Sciatic nerve (tissue), 2 donors: ENCODE measurements around the gene CSTB. TPM values are rescaled to one million over a fixed set of nuclear protein-coding genes. Genes with fewer than 3 reads are reported as not detected.

Experiments used
- ATAC-seq: fragments of 200-7000 bp; cut with Tn5 transposase; one replicate; pipeline ENCODE4 v1.9.1; 2020; ENCODE audit warnings: mild to moderate bottlenecking, moderate library complexity
- DNase-seq: peaks from one replicate; pipeline ENCODE4 v3.0.0-alpha.2; 2020; ENCODE audit warnings: low spot score
- intact Hi-C: fragments of 100-400 bp; cut with DNase I; formaldehyde crosslinking; loops from one replicate; pipeline ENCODE4 v1.14.2; 2022
- total RNA-seq: library from RNA; stranded (reverse); fragmentation: NEBNext Ultra II Directional; extraction: Animal tissue kit (Norgen Biotek cat#: 25700); gene quantifications from one replicate; pipeline ENCODE4 v1.2.1, GENCODE V29; 2021
- donor health status: DM: no; HTN: no; CAD: no.
- donor health status: DM: no; HTN: no; CAD: no.

Gene CSTB
- total RNA-seq, 1 donor from 2014 or later = 52.1 TPM

DNA sequence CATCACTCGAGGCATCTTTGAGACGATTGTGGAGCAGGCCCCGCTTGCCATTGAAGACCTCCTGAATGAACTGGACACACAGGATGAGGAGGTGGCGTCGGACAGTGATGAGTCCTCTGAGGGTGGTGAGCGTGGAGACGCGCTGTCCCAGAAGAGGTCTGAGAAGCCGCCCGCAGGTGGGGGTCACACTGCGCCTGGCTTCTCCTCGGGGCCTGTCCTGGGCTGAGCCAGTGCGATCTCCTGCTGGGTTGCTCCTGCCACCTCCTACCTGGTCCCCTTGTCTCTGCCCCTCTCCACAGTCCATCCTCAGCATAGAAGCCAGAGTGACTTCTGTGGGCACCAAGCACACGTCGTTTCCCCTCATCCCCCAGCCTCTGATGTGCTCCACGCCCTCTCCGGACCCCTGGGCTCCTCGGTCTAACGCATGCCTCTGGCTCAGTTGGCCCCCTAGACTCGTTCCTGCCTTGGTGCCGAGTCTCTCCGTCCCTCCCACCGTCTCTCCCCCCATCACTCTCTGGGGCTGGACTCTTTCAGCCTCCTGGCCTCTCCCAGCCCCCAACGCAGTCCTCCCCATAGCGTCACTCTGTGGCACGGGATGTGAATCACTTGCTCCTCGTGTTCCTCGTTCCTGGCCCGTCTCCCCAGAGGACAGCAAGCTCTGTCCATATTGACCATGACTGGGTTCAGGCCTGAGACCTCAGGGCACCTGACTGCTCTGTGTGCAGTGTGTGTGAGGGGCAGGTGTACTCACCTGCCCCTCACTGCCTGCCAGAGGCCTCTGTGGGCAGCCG is 22.0 kb upstream of the CSTB start:
- intact Hi-C loops = no loop called here
- ATAC-seq = no peak

DNA sequence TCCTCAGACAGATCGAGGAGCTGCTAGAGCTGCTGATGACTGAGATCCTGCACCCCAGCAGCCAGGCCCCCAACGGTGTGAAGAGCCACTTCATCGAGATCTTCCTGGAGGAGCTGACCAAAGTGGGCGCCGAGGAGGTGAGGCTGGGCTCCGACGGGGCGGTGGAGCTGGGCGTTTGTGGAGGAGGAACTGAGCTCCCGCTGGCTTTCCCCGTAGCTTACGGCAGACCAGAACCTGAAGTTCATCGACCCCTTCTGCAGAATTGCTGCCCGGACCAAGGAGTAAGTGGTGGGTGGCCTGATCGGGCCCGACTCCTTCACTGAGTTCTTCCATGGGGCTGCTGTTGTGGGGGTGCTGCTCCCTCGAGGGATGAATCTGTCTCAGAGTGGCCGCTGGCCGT is 21.3 kb upstream of the CSTB start:
- intact Hi-C loops = no loop called here
- ATAC-seq (no peak), DNase-seq (no peak)

More for the DNA sequence above, 22.0 kb upstream of the CSTB start:
- no peak for DNase-seq

DNA sequence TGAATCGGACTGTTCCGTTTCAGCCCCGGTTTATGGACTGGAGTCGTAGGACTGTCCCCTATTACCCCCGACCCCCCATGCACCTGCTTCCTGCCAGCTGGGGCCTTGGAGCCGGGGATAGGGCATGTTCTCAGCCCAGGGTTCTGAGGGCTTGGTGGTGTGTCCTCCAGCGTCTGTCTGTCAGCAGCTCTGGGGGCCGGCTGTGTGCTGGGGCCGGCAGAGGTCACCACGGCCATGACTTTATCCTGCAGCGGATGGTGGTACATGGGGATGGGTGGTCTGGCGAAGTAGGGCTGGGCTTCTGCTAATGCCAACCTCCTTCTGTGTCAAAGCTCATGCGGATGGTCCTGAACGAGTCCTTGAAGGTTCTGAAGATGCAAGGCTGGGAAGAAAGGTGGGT is 18.7 kb upstream of the CSTB start:
- no peak for ATAC-seq
- DNase-seq = no peak
- intact Hi-C loops = no loop called here

DNA sequence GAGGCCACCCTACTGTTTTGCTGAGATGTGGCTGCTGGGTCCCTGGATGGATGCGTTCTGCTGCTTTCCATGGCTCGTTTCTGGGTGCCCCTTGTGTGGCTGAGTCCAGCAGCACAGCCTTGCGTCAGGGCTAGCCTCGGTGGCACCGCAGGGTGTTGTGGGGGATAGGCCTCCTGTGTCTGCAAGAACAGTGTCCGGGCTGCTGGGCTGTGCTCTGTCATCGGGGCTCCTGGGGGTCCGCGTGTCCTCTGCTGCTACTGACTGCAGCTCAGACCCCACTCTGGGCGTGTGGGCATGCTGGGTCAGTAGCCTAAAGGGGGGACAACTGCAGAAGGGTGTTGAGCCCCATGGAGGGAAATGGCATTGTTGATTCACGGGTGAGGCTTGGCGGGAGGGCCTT is 18.2 kb upstream of the CSTB start:
- intact Hi-C loops = no loop called here
- ATAC-seq (no peak), DNase-seq (no peak)

DNA sequence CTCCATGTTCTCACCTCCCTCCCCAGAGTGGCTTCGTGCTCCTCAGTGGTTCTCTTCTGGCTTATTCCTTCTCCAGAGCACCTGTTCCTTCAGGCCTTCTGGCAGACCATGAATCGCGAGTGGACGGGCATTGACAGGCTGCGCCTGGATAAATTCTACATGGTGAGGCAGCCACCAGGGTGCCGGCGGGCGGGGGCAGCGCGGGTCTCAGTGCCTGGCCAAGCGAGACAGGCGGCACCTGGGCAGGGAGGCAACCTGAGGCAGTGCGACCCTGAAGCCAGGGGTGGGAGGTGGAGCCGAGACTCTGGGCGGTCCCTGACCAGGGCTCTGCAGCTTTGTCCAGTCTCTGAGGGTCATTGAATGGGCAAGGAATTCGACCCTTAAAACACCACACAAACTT is 17.1 kb upstream of the CSTB start:
- DNase-seq (no peak), ATAC-seq (no peak)
- intact Hi-C loops = no loop called here

DNA sequence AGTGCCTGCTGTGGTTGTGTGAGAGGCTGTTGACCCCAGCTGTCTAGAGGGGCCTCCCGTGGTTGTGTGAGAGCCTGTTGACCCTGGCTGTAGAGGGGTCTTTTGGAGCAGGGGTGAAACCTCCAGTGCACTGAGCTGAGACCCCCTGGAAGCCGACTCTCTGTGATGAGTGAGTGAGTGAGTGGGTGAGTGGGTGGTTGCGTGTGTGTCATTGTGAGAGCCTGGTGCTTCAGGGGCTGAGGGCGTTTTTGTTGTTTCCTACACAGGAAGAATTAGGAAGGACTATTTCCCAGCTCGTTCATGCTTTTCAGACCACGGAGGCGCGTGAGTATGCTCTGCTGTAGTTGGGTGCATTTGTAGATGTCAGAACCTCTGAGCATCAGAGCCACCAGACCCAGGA is 16.3 kb upstream of the CSTB start:
- no peak for ATAC-seq
- intact Hi-C loops = no loop called here
- no peak for DNase-seq

DNA sequence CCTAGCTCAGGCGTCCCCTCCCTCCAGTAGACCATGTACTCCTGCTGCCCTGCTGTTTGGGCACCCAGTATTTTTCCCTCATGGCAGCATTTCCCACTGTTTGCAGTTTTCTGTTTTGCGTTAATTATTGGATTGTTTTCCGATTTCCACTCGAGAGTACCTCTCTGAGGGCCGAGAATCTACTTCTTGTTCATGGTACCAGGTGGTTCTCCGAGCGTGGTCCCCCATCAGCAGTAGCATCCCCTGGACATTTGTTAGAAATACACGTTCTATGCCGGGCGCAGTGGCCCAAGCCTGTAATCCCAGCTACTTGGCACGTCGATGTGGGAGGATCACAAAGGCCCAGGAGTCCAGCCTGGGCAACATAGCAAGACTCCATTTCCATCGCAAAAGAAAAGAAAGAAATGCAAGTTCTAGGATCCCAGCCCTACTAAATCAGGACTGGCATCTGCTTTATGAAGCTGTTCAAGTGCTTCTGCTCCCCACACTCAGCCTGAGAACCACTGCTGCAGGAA is 14.0 kb upstream of the CSTB start:
- ATAC-seq = no peak
- DNase-seq = no peak
- intact Hi-C loops = no loop called here

DNA sequence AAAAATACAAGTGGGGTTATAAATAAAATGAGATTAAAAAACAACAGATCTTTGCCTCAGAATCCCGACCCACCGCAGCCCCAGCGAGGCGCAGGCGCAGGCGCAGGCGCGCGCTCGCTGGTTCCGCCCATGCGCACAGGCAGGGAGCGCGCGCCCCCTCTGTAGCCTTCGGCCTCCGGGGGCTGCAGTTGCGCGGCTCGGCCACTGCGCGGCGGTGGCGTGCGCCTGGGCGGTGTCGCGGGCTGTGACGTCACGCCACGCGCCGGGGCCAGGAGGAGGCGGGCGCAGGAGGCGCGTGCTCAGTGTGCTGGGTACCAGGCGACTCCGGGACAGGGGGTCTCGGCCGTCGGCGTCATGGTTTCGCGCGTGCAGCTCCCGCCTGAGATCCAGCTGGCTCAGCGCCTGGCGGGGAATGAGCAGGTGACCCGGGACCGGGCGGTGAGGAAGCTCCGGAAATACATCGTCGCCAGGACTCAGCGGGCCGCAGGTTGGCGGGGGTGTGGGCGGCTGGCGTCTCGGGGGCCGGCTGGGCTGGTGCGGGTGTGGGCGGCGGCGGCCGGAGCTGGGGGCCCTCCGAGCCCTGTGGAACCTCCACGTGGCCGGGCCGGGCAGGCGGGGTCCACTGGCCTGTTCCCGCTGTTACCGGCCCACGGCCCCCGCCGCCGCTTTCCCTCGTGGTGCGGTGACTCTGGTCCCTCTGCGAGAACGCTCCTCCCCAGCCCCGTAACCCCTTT is 13.3 kb upstream of the CSTB start, which contains the start of gene RRP1:
TSS of gene RRP1 (plus strand) at position 302 of the 734 bp plus-strand sequence. CDS start at position 355, 53 bp downstream.
- ATAC-seq (peak; percentile 95), DNase-seq (peak; percentile 95)
- intact Hi-C loops = no loop called here

DNA sequence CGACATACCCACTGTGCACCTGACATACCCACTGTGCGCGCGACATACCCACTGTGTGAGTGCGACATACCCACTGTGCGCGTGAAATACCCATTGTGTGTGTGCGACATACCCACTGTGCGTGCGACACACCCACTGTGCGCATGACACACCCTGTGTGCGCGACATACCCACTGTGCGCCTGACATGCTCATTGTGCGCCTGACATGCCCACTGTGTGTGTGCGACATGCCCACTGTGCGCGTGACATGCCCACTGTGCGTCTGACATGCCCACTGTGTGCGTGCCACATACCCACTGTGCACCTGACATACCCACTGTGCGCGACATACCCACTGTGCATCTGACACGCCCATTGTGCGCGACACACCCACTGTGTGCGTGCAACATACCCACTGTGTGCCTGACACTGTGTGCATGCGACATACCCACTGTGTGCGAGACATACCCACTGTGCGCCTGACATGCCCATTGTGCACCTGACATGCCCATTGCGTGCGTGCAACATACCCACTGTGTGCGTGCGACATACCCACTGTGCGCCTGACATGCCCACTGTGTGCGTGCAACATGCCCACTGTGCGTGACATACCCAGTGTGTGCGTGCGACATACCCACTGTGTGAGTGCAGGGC is 10.8 kb upstream of the CSTB start:
- ATAC-seq (no peak), DNase-seq (no peak)
- intact Hi-C loops = no loop called here

DNA sequence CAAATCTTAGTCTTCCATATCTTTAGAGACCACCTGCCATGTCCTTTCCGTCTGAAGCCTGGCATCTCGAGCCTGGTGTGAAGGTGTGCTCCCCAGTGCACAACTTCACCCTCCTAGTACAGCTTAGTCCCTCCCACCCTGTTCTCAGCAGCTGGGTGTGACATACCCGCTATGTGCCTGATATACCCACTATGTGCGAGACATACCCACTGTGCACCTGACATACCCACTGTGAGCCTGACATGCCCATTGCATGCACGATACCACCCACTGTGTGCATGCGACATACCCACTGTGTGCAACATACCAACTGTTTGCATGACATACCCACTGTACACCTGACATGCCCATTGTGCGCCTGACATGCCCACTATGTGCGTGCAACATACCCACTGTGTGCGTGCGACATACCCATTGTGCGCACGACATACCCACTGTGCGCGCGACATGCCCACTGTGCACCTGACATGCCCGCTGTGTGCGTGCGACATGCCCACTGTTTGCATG is 10.2 kb upstream of the CSTB start:
- ATAC-seq = no peak
- intact Hi-C loops = no loop called here
- DNase-seq = no peak

DNA sequence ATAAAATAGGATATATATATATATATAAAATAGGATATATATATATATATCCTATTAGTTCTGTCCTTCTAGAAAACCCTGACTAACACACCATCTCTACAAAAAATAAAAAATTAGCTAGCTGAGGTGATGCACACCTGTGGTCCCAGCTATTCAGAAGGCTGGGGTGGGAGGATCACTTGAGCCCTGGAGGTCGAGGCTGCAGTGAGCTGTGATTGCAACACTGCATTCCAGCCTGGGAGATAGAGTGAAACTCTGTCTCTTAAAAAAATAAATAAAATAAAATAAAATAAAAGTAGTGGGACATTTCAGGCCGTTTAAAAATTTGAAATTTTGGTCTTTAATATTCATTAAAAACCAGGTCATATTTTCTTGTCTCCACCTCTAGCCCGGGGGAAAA is 9.0 kb upstream of the CSTB start:
- ATAC-seq (no peak), DNase-seq (no peak)
- intact Hi-C loops = no loop called here

DNA sequence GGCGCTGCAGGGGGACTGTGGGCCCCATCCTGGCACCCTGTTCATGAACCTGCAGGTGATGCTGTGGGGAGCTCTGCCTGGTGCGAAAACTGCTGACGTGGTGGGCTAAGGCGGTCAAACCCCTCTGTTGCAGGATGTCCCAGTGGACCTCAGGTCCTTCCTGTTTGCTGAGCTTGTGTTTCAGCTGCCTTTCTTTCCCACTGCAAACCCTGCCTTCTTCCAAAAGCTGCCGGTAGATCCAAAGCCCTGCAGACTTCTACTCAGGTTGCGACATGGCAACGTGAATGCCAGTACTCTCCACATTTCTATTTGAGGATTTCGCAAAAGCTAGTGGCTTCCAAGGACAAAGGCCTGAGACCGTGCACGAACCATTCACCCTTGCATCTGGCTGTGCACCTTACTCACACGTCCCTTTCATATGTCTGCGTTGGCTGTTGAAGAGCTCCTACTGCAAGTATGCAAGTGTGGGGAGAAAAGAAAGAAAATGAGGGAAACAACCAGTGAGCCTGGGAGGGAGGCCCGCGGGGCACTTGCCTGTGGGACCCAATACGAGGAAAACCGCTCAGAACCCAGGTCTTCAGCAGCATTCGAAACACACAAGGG is 7.1 kb upstream of the CSTB start:
- DNase-seq (no peak), ATAC-seq (no peak)
- intact Hi-C loops = no loop called here

DNA sequence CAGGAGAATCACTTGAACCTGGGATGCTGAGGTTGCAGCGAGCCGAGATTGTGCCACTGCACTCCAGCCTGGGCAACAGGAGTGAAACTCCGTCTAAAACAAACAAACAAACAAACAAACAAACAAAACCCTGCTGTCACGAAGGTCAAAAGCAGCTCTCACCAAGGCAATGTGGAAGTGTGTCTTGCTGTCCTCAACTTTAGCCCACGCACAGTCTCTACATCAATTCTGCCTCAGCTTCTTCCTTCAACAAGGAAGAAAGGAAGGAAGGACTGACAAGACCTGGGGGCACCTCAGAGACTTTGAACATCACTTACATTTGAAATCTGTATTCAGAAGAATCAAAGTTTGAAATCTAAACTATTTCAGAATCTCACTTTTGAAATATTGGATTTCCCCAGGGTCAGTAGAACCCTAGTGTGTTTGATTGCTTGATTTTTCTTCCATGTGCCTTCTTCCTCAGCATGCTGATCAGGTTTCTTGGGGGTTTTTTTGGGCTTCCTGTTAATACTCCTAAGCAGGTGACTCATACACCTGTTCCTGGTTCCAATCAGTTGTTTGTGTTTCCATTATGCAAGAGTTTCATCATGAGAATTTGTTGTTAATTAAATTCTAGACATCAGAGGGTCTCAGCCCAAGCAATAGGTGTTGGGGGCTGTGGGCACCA is 6.5 kb upstream of the CSTB start:
- ATAC-seq = no peak
- no peak for DNase-seq
- intact Hi-C loops = no loop called here

DNA sequence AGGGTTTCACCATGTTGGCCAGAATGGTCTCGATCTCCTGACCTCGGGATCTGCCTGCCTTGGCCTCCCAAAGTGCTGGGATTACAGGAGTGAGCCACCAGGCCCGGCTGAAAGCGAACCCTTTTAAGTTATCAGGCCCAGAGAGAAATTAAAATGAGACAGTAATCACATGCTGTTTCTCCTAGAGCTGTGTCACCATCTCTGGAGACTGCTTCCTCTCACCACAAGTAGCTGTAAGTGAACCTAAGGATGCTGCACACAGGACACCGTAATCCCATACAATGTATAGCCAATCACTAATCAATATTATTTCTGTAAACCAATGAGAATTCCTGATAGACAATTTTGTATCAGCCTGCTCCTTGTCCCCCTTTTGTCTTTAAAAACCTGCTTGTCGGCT is 5.7 kb upstream of the CSTB start:
- no peak for DNase-seq
- no peak for ATAC-seq
- intact Hi-C loops = no loop called here

DNA sequence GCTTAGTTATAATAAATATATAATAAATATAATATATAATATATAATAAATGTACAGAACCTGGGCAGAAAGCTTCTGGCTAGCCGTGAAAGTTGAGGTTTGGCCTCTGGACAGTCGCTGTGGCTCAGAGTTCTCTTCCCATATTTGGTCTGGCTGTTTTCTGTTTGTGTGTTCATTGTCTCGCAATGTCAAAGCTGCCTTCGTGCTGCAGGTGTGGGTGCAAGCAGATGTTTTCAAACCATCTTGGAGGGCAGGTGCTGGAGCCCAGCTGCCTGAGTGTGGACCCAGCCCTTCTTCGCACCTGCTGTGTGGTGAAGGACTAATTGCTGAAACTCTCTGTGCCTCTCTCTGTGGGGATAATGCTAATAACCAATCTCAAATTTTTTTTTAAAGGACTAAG is 3.6 kb upstream of the CSTB start:
- intact Hi-C loops = no loop called here
- ATAC-seq = no peak
- no peak for DNase-seq

DNA sequence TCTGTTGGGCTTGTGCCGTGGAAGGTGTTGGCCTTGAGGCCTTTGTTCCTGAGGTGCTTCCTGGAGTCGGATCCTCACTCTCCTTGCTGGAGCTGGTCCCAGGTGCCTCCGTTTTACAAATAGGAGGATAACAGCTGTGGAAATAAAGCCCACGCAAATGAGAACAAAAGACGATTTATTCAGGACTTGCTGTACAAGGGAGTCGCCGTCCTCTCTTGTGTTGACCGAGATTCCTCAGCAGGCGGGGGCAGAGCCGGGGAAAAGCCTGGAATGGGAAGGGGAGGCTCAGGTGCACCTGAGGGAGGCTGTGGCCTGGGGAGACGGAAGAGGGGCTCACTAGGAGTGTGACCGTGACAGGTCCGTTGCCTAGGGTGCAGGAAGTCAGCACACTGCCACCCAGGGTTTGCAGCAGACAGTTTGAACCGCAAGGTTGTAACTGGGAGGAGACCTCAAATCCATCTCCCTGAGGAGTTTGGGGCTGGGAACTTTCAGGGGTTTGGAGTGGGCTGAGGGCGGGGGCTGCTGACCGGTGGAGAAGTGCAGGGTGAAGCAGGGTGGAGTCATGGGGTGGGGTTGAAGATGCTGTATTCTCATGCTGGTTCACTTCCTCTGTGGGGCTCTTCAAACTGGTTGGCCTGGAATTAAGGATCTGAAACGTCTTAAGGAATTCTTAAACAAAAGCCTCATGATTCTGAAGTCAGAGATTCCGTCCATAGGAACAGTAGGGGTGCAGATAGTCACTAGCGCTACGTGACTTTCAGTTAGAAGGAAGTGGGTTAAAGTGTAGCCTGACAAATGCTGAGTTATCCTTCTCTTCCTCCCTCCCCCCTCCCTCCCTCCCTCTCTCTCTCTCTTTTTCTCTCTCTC is 2.6 kb upstream of the CSTB start:
- intact Hi-C loops = no loop called here
- peak; percentile 71 for ATAC-seq
- DNase-seq = no peak

DNA sequence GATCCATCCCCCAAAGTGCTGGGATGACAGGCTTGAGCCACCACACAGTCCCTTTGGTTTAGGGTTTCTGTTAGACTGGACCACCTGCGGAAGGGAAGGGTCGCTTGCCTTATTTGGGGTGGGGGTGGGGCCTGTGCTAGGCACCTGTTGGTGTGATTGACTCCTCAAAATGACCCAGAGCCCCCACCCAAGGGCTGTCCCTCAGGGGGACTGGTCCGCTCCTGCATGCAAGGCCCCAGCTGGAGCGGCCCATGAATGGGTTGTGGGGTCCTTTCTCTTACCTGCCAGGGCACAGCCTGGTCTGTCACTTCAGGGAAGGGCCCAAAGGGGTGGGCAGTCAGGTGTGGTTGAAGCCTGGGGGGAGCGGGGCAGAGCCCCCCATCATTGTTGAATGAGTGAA is 1.8 kb upstream of the CSTB start:
- DNase-seq (no peak), ATAC-seq (peak; percentile 2)
- intact Hi-C loops = no loop called here

DNA sequence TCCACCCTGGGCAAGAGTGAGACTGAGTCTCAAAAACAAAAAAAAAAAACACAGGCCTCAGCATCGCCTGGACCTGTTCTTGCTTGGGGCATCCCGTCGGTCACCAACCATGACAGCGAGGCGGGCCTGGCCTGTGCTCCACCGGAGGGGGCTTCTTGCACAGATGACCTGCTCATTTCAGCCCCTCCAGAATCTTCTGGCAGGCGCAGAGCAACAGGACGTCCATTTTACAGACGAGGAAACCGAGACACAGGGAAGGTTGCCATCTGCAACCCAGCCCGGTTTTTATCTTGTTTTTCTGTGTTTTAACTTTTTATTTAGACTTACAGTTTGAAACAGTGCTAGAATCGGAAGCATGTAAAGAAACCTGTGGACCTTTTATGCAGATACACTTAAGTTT is 918 bp downstream of the CSTB start:
- ATAC-seq (no peak), DNase-seq (no peak)
- intact Hi-C loops = no loop called here
